Right hindlimb (tissue), 1 donor: ENCODE results near the gene RBMS2.
"Not testable (repeated sequence)": the region's sequence is repeated elsewhere in the genome, so short reads cannot be mapped to it uniquely, and the experiment has no call there.

Source experiments
- DNase-seq: peaks from one replicate; pipeline ENCODE4 v3.0.0-alpha.2; 2018

The RBMS2 gene

GRCh38 chr12:56521590-56522371, at the start of gene RBMS2:
TSS of gene RBMS2 (plus strand) at chr12:56521820. CDS start at chr12:56522024, 204 bp downstream.
- peak; percentile 93 for DNase-seq

GRCh38 chr12:56474389-56474788, 47.2 kb upstream of the RBMS2 start:
- DNase-seq: no peak

- no peak for DNase-seq
These were observed 45.5 kb upstream of the RBMS2 start for GRCh38 chr12:56476143-56476542.

GRCh38 chr12:56476972-56477432, 44.6 kb upstream of the RBMS2 start:
- no peak for DNase-seq

GRCh38 chr12:56477521-56478225, 43.9 kb upstream of the RBMS2 start:
- no peak for DNase-seq

GRCh38 chr12:56479625-56480024, 42.0 kb upstream of the RBMS2 start:
- DNase-seq: no peak

GRCh38 chr12:56484566-56484965, 37.1 kb upstream of the RBMS2 start:
- no peak for DNase-seq

- DNase-seq: no peak
These were observed 34.9 kb upstream of the RBMS2 start for GRCh38 chr12:56486694-56487093.

GRCh38 chr12:56487448-56488040, 34.1 kb upstream of the RBMS2 start:
- no peak for DNase-seq

- peak; percentile 73 for DNase-seq
These were observed 33.3 kb upstream of the RBMS2 start, which contains the start of gene GLS2 for GRCh38 chr12:56488041-56488955. TSS of gene GLS2 (minus strand) at chr12:56488161. CDS start at chr12:56488118, 43 bp downstream.

- DNase-seq: no peak
These were observed 31.3 kb upstream of the RBMS2 start for GRCh38 chr12:56490360-56490759.

- DNase-seq: not testable (repeated sequence)
These were observed 28.1 kb upstream of the RBMS2 start for GRCh38 chr12:56493409-56494105.

GRCh38 chr12:56494106-56494415, 27.6 kb upstream of the RBMS2 start:
- not testable (repeated sequence) for DNase-seq

GRCh38 chr12:56494481-56494880, 27.1 kb upstream of the RBMS2 start:
- not testable (repeated sequence) for DNase-seq

GRCh38 chr12:56496704-56497103, 24.9 kb upstream of the RBMS2 start:
- peak; percentile 44 for DNase-seq

- not testable (repeated sequence) for DNase-seq
These were observed 23.3 kb upstream of the RBMS2 start for GRCh38 chr12:56498126-56498902.

GRCh38 chr12:56499452-56499851, 22.2 kb upstream of the RBMS2 start:
- not testable (repeated sequence) for DNase-seq

GRCh38 chr12:56499879-56500278, 21.7 kb upstream of the RBMS2 start:
- not testable (repeated sequence) for DNase-seq

- no peak for DNase-seq
These were observed 10.8 kb upstream of the RBMS2 start for GRCh38 chr12:56510786-56511185.

- DNase-seq: not testable (repeated sequence)
These were observed 7.7 kb upstream of the RBMS2 start for GRCh38 chr12:56514014-56514318.

- no peak for DNase-seq
These were observed 3.8 kb upstream of the RBMS2 start for GRCh38 chr12:56517854-56518253.
